Dedifferentiated amniotic fluid mesenchymal stem cell (primary cell): ENCODE measurements around the gene RBM12.

Experiments
- DNase-seq: peaks from one replicate; pipeline ENCODE4 v3.0.0-alpha.2; 2016; ENCODE audit errors: extremely low spot score

The RBM12 gene

GRCh38 chr20:35620818-35621559 is 43.7 kb downstream of the RBM12 start:
- no peak for DNase-seq

- no peak for DNase-seq
Measured at GRCh38 chr20:35619196-35620095, 45.3 kb downstream of the RBM12 start.

GRCh38 chr20:35618263-35619131 is 46.2 kb downstream of the RBM12 start:
- no peak for DNase-seq

- DNase-seq = no peak
Measured at GRCh38 chr20:35617397-35618262, 47.1 kb downstream of the RBM12 start.

- DNase-seq = peak; percentile 57
Measured at GRCh38 chr20:35616465-35617396, 48.0 kb downstream of the RBM12 start.

- DNase-seq = peak; percentile 94
Measured at GRCh38 chr20:35615667-35616464, 48.8 kb downstream of the RBM12 start, which contains the start of gene SPAG4. Gene SPAG4 (plus strand): TSS chr20:35615829. CDS start chr20:35616004, 175 bp downstream.

- DNase-seq = no peak
Measured at GRCh38 chr20:35611482-35611881, 53.2 kb downstream of the RBM12 start.

- DNase-seq = no peak
Measured at GRCh38 chr20:35610833-35611427, 53.8 kb downstream of the RBM12 start.

GRCh38 chr20:35607003-35607735 is 57.5 kb downstream of the RBM12 start:
- no peak for DNase-seq

GRCh38 chr20:35606127-35606526 is 58.6 kb downstream of the RBM12 start:
- no peak for DNase-seq

- no peak for DNase-seq
Measured at GRCh38 chr20:35604449-35604747, 60.3 kb downstream of the RBM12 start.

- DNase-seq = no peak
Measured at GRCh38 chr20:35603695-35604448, 60.8 kb downstream of the RBM12 start.

GRCh38 chr20:35602851-35603495 is 61.7 kb downstream of the RBM12 start:
- DNase-seq = no peak

GRCh38 chr20:35601990-35602389 is 62.7 kb downstream of the RBM12 start:
- DNase-seq = no peak

- peak; percentile 34 for DNase-seq
Measured at GRCh38 chr20:35600993-35601973, 63.4 kb downstream of the RBM12 start.
